GM21786 (cell line): Measurements from ENCODE around the gene PCNX4.
A peak's percentile ranks its signal among the peaks of the same experiment; 100 is the strongest.
"Not testable (repeated sequence)": the region's sequence is repeated elsewhere in the genome, so short reads cannot be mapped to it uniquely, and the experiment has no call there.

ENCODE experiments used
- ATAC-seq: cut with Tn5 transposase; IDR thresholded peaks from one replicate; pipeline ENCODE4 v1.9.1; 2021; ENCODE audit not compliant: unreplicated experiment

The PCNX4 gene

GRCh38 chr14:60091550-60092525, at the start of gene PCNX4:
PCNX4 (plus strand) TSS chr14:60091923; CDS start chr14:60107639, 15,716 bp downstream.
- ATAC-seq = peak; percentile 93

- not testable (repeated sequence) for ATAC-seq
Measured at GRCh38 chr14:60047976-60048375, 43.7 kb upstream of the PCNX4 start.

GRCh38 chr14:60051721-60052221, 40.0 kb upstream of the PCNX4 start:
- ATAC-seq = no peak

GRCh38 chr14:60058087-60058486, 33.6 kb upstream of the PCNX4 start:
- no peak for ATAC-seq

- no peak for ATAC-seq
Measured at GRCh38 chr14:60061371-60061770, 30.4 kb upstream of the PCNX4 start.

- no peak for ATAC-seq
Measured at GRCh38 chr14:60064491-60065072, 27.1 kb upstream of the PCNX4 start.

GRCh38 chr14:60067882-60068281, 23.8 kb upstream of the PCNX4 start:
- ATAC-seq = no peak

- ATAC-seq = no peak
Measured at GRCh38 chr14:60079723-60080122, 12.0 kb upstream of the PCNX4 start.

GRCh38 chr14:60085085-60085484, 6.6 kb upstream of the PCNX4 start:
- ATAC-seq = no peak

- ATAC-seq = no peak
Measured at GRCh38 chr14:60085693-60086092, 6.0 kb upstream of the PCNX4 start.

GRCh38 chr14:60087668-60088067, 4.1 kb upstream of the PCNX4 start:
- no peak for ATAC-seq

- ATAC-seq = no peak
Measured at GRCh38 chr14:60089221-60089620, 2.5 kb upstream of the PCNX4 start.

GRCh38 chr14:60090864-60091519, 731 bp upstream of the PCNX4 start:
- no peak for ATAC-seq

GRCh38 chr14:60092526-60092920, 800 bp downstream of the PCNX4 start:
- ATAC-seq = no peak

- ATAC-seq = no peak
Measured at GRCh38 chr14:60093080-60093479, 1.4 kb downstream of the PCNX4 start.

- ATAC-seq = no peak
Measured at GRCh38 chr14:60093606-60094005, 1.9 kb downstream of the PCNX4 start.

GRCh38 chr14:60094306-60094897, 2.7 kb downstream of the PCNX4 start:
- ATAC-seq = no peak

- ATAC-seq = no peak
Measured at GRCh38 chr14:60095231-60095630, 3.5 kb downstream of the PCNX4 start.

GRCh38 chr14:60095781-60096450, 4.2 kb downstream of the PCNX4 start:
- no peak for ATAC-seq

GRCh38 chr14:60097974-60098373, 6.3 kb downstream of the PCNX4 start:
- no peak for ATAC-seq

GRCh38 chr14:60099855-60100254, 8.1 kb downstream of the PCNX4 start:
- not testable (repeated sequence) for ATAC-seq
